ENCODE results near the gene NANS. TPM values are rescaled to one million over a fixed set of nuclear protein-coding genes. Genes with fewer than 3 reads are reported as not detected.

The NANS gene
- total RNA-seq, 1 experiment from 2014 or later: 48.9 TPM

Other genes with a start within 250 kb of the NANS start
- gene FOXE1, start 203.5 kb upstream of the NANS start, total RNA-seq (2021; ENCODE audit: unreplicated experiment): not detected
- 10.2 TPM for gene TRMO, start 134.2 kb upstream of the NANS start, total RNA-seq (2021; ENCODE audit: unreplicated experiment)
- not detected for gene HEMGN, start 118.6 kb upstream of the NANS start, total RNA-seq (2021; ENCODE audit: unreplicated experiment)
- 206 TPM for gene ANP32B, start 73.4 kb upstream of the NANS start, total RNA-seq (2021; ENCODE audit: unreplicated experiment)
- gene TRIM14, start 62.5 kb downstream of the NANS start, total RNA-seq (2021; ENCODE audit: unreplicated experiment): 24.4 TPM
- 5.7 TPM for gene CORO2A, start 135.9 kb downstream of the NANS start, total RNA-seq (2021; ENCODE audit: unreplicated experiment)
- 9.8 TPM for gene TBC1D2, start 198.9 kb downstream of the NANS start, total RNA-seq (2021; ENCODE audit: unreplicated experiment)

All from HCT116 (cell line).